Vagina (tissue), 2 donors: Measurements from ENCODE around the gene TBL1XR1. TPM values are rescaled to one million over a fixed set of nuclear protein-coding genes. Genes with fewer than 3 reads are reported as not detected.

Source experiments
- DNase-seq, 2 donors: peaks; one replicate each; pipeline ENCODE4 v3.0.0-alpha.2; 2017; ENCODE audit errors: extremely low spot score in 2 of 2
- H3K27ac ChIP-seq: fragments of 200-600 bp; sonication (generic); one replicate; pipeline ENCODE4 v1.5.1; 2019
- H3K27me3 ChIP-seq: fragments of 200-600 bp; sonication (generic); one replicate; pipeline ENCODE4 v1.5.1; 2019
- H3K36me3 ChIP-seq, 2 donors: fragments of 200-600 bp; sonication (generic); one replicate each; pipeline ENCODE4 v1.5.1; 2017 to 2019
- H3K4me1 ChIP-seq: fragments of 200-600 bp; sonication (generic); one replicate; pipeline ENCODE4 v1.5.1; 2019
- H3K4me3 ChIP-seq, 2 donors: fragments of 200-600 bp; sonication (generic); 1 replicate in 1 of 2; 2 replicates in 1 of 2; pipeline ENCODE4 v1.5.1; 2016 to 2019
- H3K9me3 ChIP-seq: fragments of 200-600 bp; sonication (generic); one replicate; pipeline ENCODE4 v1.5.1; 2019
- CTCF ChIP-seq, 3 experiments: fragments of 450-650 bp in 2 of 3; fragments of 200-600 bp in 1 of 3; sonication (generic) in 1 of 3; IDR thresholded peaks; one replicate each; pipeline ENCODE4 v1.5.1; 2017 to 2019; ENCODE audit warnings: antibody characterized with exemption in 3 of 3, mild to moderate bottlenecking in 2 of 3, moderate library complexity in 2 of 3
- POLR2A ChIP-seq, 2 donors: fragments of 450-650 bp; IDR thresholded peaks; one replicate each; pipeline ENCODE4 v1.6.1; 2017; ENCODE audit warnings: antibody characterized with exemption in 2 of 2, mild to moderate bottlenecking in 2 of 2, moderate library complexity in 2 of 2
- POLR2AphosphoS5 ChIP-seq, 2 donors: sonication (generic); formaldehyde crosslinking; IDR thresholded peaks; one replicate each; pipeline ENCODE4 v1.9.0; 2017; ENCODE audit warnings: antibody characterized with exemption in 2 of 2, mild to moderate bottlenecking in 2 of 2, low read depth in 1 of 2; ENCODE audit not compliant: insufficient read depth in 1 of 2
- intact Hi-C: fragments of 100-400 bp; cut with DNase I; formaldehyde crosslinking; loops from one replicate; pipeline ENCODE4 v1.15.1; 2023
- total RNA-seq: library from RNA; depleted of rRNA; stranded (reverse); fragments of >200 nt; gene quantifications from one replicate; pipeline ENCODE4 v1.2.3, GENCODE V29; 2016

The TBL1XR1 gene
- total RNA-seq, 1 donor from 2014 or later = 80.5 TPM

GRCh38 chr3:176987901-176988650 lies 209.2 kb downstream of the TBL1XR1 start:
- no peak for TF ChIP-seq POLR2AphosphoS5 (IDR thresholded peaks at IDR 0.05; ENCODE audit: insufficient read depth in 1 of 2, low read depth in 1 of 2)
- no peak for TF ChIP-seq POLR2A (IDR thresholded peaks at IDR 0.05)
- no peak for TF ChIP-seq CTCF (IDR thresholded peaks at IDR 0.05)
- no peaks in the 10 kb centered on the region for H3K9me3 ChIP-seq
- H3K27ac ChIP-seq = no peak overlapping the region
- no peaks in the 10 kb centered on the region for H3K4me1 ChIP-seq
- H3K36me3 ChIP-seq = no peaks in the 10 kb centered on the region
- H3K27me3 ChIP-seq = no peaks in the 10 kb centered on the region
- no peak for DNase-seq
- intact Hi-C loops = no loop called here
- H3K4me3 ChIP-seq = no peak overlapping the region

- H3K27me3 ChIP-seq = no peaks in the 10 kb centered on the region
- no peak overlapping the region for H3K4me3 ChIP-seq
- TF ChIP-seq POLR2AphosphoS5 (IDR thresholded peaks at IDR 0.05; ENCODE audit: insufficient read depth in 1 of 2, low read depth in 1 of 2) (no peak), POLR2A (IDR thresholded peaks at IDR 0.05) (no peak), CTCF (IDR thresholded peaks at IDR 0.05) (no peak)
- DNase-seq = no peak
- no peaks in the 10 kb centered on the region for H3K36me3 ChIP-seq
- H3K27ac ChIP-seq = no peak overlapping the region
- no peaks in the 10 kb centered on the region for H3K9me3 ChIP-seq
- no peaks in the 10 kb centered on the region for H3K4me1 ChIP-seq
- intact Hi-C loops = no loop called here
Observed at GRCh38 chr3:176978441-176978840, 218.8 kb downstream of the TBL1XR1 start.

- Histone ChIP-seq H3K36me3 (no peaks in the 10 kb centered on the region), H3K4me1 (no peaks in the 10 kb centered on the region), H3K27ac (no peak overlapping the region), H3K4me3 (no peak overlapping the region), H3K27me3 (no peaks in the 10 kb centered on the region), H3K9me3 (no peaks in the 10 kb centered on the region)
- DNase-seq = no peak
- TF ChIP-seq CTCF (IDR thresholded peaks at IDR 0.05) = no peak
- intact Hi-C loops = no loop called here
Observed at GRCh38 chr3:176977331-176977730, 220.0 kb downstream of the TBL1XR1 start.

- Histone ChIP-seq H3K36me3 (no peaks in the 10 kb centered on the region), H3K27ac (no peak overlapping the region), H3K4me3 (no peak overlapping the region), H3K9me3 (no peaks in the 10 kb centered on the region), H3K27me3 (no peaks in the 10 kb centered on the region), H3K4me1 (no peaks in the 10 kb centered on the region)
- TF ChIP-seq CTCF (IDR thresholded peaks at IDR 0.05) = no peak
- no peak for DNase-seq
- intact Hi-C loops = no loop called here
Observed at GRCh38 chr3:176976586-176976985, 220.7 kb downstream of the TBL1XR1 start.

GRCh38 chr3:176974279-176974678 lies 223.0 kb downstream of the TBL1XR1 start:
- intact Hi-C loops = no loop called here
- no peak for TF ChIP-seq POLR2A (IDR thresholded peaks at IDR 0.05)
- no peak for TF ChIP-seq CTCF (IDR thresholded peaks at IDR 0.05)
- no peak for TF ChIP-seq POLR2AphosphoS5 (IDR thresholded peaks at IDR 0.05; ENCODE audit: insufficient read depth in 1 of 2, low read depth in 1 of 2)

More at GRCh38 chr3:176974279-176974678, 223.0 kb downstream of the TBL1XR1 start:
- H3K4me1 ChIP-seq = no peaks in the 10 kb centered on the region
- DNase-seq = no peak
- no peaks in the 10 kb centered on the region for H3K9me3 ChIP-seq
- no peaks in the 10 kb centered on the region for H3K36me3 ChIP-seq
- H3K27me3 ChIP-seq = no peaks in the 10 kb centered on the region
- no peak overlapping the region for H3K4me3 ChIP-seq
- H3K27ac ChIP-seq = no peak overlapping the region
